Activated CD8-positive, alpha-beta memory T cell treated with anti-CD3 and anti-CD28 coated beads for 24 hours (primary cell): Measurements from ENCODE around the gene DHX58.

Experiments
- DNase-seq: peaks from one replicate; pipeline ENCODE4 v3.0.0-alpha.2; 2020

Gene DHX58

DNA sequence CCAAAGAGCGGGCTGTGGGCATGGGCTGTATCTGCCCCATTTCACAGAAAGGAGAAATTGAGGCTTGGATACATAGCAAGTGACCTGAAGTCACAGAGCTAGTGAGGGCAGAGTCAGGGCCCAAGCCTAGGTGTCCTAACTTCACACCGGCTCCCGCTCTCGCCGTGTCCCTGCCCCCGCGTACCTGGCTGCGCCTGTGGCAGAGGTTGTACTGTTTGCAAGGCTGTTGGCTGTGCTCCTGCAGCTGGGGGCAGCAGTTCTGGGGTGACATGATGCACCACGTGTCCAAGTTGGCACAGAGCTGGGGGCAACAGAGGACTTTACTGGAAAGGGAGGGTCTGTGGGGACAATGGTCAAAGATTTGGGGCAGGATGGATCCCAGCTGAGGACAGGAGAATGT lies 3.4 kb downstream of the DHX58 start:
- no peak for DNase-seq

DNA sequence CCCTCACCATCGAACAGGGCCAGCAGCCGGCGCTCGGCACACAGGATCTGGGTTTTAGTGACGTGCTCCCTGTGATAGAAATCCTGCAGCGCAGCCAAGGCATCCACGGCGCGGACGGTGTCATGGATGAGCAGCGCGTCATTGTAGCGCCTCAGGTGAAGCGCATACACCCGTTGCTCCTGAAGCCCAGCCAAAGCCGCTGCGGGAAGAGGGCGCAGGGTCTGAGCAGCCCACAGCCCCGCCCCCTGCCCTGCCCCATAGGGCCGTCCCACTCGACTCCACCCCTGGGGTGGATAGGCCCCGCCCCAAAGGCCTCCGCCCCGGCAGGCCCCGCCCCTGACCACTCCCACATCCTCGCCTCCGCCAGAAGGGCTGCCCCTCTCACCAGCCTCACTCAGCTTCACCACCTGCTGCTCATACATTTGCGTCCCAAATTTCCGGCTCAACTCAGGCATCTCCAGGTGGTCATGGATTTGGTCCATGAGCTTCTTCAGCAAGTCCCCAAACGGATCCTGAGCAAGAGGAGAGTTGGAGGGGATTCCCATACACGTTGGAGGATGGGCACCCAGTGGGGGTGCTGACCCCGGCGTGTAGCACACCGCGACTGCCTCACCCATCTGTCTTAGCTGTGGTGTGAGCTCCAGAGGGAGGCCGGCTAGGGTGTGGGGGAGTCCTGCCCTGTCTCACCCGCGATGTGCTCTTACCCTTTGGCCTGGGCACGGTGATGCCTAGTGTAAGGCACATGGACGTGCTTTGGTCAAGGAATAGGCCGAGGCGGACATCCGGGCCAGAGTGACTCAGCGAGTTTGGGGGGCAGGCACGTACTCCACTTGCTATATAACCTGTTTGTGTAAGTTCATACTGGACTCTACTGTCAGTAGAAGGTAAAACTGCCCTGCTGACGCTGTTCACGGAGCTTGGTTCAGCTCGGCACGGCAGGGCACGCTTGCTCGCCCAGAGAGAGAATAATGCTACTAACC lies 4.6 kb downstream of the DHX58 start:
- peak; percentile 99 for DNase-seq

DNA sequence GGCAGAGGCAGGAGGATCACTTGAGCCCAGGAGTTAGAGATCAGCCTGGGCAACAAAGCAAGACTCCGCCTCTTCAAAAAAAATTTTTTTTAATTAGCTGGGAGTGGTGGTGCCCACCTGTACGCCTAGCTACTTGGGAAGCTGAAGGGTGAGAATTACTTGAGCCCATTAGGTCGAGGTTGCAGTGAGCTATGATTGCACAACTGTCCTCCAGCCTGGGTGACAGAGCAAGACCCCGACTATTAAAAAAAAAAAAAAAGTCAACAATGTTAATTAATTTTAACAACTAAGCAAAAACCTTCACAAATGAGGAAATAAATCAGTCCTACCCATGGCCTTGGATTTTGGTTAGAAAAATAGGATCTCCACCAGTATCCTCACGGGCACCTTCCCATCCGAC lies 5.4 kb downstream of the DHX58 start:
- DNase-seq = no peak

DNA sequence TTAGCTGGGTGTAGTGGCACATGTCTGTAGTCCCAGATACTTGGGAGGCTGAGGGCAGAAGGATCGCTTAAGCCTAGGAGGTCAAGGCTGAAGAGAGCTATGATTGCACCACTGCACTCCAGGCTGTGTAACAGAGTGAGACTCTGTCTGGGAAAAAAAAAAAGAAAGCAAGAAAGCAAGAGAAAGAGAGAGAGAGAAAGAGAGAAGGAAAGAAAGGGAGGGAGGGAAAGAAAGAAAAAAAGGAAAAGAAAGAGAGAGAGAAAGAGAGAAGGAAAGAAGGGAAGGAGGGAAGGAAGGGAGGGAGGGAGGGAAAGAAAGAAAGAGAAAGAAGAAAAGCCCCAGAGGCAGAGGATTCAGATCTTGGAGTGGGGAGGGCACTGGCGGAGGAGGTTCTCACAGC lies 6.5 kb downstream of the DHX58 start:
- DNase-seq = no peak

DNA sequence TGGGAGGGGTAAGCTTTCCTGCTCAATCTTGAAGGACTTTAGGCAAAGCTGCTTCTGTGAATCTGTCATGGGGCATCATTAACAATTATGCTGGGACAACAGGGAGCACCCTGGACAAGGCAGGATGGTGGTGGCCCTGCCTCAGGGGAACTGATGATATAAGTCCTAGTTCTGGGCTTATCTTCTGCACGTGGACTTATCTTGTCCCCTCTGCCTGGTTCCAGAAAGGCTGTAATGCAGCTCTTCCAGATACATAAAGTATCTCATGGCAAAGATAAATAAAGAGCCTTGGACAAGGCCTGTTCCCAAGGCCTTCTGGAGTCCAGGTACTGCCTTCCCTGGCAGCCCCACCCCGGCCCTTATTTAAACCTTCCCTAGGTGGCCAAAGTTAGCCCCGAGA lies 8.2 kb downstream of the DHX58 start:
- DNase-seq = no peak

DNA sequence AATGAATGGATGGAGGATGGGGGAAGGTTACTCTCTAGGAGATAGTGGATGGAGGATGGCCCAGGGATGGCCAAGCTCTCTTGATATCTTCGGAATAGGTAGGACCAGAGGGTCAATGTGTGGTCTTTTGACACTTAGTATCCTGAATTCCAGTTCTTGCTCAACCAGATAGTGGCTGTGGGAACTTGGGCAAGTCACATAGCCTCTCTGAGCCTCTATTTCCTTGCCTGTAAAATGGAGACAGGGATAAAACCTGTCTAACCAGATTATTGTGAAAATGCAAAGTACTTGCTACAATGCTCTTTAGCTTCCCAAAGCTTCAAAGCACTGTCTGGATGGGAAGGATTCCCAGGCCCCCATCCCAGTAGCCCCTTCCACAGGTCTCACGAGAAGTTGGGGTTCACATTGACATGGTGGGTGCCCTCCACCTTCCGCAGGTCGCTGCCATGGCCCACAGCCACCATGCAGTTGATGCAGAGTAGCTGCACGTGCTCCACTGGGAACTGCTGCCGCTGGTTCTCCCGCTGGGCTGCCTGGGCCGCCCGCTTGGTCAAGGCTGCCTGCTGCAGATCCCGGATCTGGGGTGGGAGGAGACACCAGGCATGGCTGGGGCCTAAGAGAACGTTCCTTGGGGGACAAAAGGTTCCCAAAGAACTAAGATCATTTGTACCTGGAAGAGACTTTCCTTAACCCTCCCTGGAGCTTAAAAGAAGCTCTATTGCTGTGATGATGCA lies 9.1 kb downstream of the DHX58 start:
- no peak for DNase-seq

DNA sequence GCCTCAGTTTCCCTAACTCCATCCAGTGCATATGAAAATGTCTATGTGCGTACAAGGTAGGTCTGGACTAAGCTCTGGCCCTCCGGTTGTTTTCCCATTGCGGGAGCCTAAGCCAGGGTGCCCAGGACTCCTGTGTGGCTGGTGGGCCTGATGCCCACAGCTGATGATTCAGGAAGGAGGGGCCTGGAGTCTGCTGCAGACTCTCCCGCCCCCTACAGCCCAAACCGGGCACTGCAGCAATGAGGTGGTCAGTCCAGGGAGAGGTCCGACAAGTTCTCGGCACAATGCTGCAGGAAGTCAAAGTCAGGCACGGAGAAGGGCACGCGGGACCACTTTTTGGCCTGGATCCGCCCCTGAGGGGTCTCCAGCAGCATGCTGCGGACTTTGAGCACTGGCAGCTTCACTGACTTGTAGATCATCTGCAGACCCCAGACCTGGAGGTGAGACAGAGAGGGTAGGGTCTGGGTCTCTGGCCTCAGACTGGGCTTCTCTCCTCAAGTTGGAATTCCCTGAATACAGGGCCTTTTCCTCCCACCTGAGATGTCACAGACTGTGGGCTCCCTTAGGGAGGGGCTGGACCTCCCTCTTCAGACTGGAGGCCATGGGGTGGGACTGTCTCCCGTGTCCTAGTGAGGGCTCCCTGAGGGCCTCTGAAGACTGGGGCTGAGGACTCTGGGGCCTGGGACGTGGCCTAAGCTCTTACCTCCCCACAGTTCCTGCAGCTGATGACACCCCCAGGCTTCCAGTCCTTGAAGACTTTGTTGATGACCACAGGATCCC lies 10.8 kb downstream of the DHX58 start:
- DNase-seq = peak; percentile 90

DNA sequence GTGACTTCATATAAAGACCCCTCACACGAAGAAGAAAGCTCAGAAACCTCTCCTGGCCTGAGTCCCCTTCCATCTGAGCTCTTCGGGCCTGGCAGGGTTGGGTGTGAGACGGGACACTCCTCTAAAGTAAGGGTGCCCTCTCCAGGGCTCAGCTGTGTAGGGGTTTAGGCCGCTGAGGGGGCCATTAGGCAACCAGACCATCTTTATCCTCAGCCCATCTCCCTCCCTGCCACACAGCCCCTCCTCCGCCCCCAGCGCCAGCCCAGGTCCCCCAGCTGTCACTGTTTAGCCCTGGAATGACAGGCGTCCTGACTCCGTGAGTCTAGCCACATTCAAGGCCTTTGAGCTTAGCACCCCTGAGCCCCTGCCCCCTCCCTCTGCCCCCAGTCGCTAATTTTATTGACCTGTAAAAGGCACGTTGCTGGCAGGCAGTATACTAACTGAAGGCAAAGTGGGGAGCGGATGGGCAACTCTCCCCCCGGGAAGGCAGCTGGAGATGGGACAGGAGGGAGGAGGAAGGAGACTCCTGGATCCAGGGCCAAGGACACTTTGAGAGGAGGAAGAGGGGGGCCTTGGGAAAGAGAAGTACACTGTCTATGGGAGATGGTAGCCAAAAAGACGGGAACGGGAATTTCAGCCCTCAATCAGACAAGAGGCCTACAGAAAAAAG lies 13.6 kb downstream of the DHX58 start:
- no peak for DNase-seq

DNA sequence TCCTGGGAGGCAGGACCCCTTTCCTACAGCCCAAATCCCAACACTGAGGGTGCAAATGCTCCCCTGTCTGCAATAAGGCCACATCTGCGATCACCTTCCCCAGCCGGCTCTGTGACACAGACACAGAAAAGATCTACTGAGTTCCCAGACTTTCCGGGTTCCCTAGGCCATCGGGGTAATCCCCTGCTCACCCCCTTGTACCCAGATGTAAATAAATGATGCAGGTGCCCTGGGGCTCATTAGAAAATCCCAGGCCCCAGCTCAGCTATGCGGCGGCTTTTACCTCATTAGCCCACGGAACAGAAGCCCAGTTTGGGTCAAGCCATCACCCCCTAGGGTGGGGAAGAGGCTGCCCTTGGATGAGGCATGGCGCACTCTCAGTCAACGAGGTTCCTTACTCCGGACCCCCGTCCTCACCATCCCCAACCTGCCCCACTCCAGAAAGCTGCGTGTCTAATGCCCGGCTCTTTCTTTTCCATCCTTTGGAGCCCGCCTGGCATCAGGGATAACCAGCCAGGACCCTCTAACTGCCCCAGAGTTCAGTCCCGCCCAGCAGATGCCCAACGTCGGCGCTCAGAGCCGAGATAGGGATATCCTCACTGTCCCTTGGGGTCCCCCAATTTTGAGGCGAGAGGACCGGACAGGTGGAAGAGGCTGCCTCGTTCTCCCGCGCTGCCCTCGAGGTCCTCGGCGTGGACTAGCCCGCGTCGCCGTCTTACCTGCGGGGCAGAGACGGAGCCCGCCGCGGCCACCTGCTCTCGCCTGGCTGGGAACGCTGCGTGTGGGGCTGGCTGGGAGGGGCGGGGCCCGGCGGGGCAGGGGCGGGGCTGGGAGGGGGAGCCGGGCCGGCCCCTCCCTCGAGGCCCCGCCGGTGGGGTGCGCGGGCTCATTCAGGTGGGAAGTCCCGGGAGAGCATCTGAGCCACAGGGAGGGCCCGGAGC lies 14.6 kb downstream of the DHX58 start, which contains the start of gene ZNF385C:
ZNF385C (minus strand) TSS at position 783 of the 941 bp plus-strand sequence. CDS start 35,417 bp downstream, outside the sequence.
- peak; percentile 74 for DNase-seq

DNA sequence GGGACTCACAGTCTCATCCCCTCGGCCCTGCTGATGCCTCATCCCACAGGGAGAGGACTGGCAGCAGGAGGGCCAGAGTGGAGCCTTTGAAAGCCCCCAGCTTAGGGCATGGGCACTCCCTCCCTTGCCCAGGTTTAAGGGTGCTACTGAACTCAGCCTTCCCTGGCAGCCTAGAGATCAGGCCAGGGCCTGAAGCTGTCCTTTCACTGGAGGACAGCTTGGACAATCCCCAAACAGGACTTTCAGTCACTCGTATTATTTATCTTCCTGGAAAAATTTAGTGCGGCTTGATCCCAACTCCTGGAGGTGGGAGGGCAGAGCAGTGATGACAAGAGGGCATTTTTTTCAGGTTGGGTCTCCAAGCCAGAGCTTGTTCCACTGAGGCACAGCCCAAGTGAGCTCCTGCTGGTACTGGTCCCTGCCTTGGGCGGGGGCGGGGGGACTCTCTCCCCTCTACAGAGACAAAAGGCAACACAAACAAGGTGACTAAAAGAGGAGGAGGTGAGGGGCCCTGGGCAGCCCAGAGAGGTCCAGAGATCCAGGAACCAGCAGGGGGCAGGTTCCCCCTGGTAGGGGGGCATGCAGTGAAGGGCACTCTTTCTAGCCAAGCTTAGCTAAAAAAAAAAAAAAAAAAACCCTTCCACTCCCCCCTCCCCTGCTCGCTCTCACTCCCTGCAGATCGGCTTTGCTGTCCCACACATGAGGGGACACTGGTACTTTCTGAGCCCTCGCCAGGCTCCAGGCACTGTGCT lies 16.0 kb downstream of the DHX58 start:
- DNase-seq = no peak

DNA sequence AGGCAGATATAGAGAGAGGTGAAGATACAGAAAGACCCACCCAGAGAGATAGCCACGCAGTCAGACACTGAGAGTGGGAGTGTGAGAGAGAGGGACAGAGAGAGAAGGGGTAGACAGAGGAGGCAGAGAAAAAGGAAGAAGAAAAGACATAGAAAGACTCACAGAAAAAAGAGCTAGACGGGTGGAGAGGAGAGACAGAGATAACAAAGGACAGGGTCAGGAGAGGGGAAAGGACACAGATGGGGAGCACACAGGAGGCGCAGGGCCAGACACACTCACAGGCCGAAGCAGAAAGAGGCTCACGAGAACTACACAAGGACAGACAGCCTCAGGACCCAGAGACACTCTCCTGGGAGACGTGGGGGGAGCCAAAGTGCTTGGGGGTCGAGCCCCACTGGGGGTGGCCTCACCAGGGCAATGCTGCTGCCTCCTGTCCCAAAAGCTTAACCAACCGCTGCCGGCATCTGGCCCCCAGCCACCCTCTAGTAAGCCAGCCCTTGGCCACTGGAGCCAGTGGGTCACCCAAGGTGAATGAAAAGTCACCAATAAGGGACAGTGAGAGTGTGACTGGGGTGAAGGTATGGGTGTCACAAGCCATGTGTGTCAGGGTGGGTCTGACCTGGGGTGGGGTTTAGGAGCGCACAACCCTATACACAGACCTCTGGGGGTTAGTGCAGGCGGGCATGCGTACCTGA lies 18.0 kb downstream of the DHX58 start:
- no peak for DNase-seq

DNA sequence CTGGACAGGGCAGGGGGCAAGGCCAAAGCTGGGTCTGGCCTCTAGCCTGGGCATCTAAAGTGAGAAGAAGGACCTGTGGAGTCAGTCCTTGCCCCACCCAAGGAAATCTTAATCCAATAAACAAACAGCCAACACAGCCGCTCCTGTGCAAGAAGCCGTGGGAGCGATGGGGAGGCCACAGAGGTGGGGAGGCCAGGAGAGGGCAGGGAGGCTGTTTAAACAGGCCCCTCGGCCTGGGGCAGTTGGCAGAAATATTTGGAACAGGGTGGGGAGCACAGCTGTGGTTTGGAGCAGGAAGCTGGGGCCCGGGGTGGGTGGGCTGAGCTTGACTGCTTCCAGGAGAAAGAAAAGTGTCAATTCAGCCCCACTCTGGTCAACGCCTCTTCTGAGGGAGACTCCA lies 19.6 kb downstream of the DHX58 start:
- DNase-seq = no peak

DNA sequence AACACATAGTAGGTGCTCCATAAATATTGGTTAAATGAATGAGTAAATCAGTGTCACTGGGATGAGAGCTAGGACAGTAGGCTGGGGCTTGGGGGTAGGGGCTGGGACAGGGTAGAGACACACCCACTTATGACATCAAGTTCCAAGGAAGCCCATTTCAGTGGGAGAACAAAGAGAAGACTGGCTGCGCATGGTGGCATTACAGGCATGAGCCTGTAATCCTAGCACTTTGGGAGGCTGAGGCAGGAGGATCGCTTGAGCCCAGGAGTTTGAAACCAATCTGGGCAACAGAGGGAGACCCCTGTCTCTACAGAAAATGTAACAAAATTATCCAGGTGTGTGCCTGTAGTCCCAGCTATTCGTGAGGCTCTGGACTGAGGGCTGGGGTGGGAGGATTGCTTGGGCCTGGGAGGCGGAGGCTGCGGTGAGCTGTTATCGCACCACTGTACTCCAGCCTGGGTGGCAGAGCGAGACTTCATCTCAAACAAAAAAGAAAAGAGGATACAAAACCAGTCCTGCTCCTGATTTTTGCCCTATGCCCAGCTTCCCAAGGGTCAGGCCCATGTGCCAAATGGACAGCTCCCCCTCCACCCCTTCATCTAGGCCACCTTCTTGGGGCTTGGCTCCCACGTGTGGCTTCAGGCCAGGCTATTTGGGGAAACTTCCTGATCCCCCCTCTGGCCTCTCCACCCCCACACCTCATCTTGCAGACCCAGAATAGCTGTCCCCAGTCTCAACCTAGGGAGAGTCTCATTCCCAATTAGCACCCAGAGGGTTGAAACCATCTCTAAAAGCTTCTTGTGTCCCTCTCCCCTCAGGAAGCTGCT lies 21.3 kb downstream of the DHX58 start:
- DNase-seq = no peak

DNA sequence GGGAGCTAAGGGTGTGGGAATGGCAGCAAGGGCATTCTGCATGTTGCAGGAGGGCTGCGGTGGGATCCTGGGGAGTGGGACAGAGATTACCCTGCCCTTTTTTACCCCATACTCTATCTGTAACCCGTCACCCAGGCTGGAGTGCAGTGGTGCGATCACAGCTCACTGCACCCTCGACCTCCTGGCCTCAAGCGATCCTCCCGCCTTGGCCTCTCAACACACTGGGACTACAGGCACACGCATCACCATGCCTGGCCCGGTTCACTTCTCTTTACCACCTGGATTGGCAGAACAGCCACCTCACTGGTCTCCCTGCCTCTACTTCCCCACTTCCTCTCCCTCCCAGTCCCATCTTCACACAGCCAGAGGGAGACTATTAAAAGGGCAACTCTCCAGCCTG lies 23.8 kb downstream of the DHX58 start:
- no peak for DNase-seq

DNA sequence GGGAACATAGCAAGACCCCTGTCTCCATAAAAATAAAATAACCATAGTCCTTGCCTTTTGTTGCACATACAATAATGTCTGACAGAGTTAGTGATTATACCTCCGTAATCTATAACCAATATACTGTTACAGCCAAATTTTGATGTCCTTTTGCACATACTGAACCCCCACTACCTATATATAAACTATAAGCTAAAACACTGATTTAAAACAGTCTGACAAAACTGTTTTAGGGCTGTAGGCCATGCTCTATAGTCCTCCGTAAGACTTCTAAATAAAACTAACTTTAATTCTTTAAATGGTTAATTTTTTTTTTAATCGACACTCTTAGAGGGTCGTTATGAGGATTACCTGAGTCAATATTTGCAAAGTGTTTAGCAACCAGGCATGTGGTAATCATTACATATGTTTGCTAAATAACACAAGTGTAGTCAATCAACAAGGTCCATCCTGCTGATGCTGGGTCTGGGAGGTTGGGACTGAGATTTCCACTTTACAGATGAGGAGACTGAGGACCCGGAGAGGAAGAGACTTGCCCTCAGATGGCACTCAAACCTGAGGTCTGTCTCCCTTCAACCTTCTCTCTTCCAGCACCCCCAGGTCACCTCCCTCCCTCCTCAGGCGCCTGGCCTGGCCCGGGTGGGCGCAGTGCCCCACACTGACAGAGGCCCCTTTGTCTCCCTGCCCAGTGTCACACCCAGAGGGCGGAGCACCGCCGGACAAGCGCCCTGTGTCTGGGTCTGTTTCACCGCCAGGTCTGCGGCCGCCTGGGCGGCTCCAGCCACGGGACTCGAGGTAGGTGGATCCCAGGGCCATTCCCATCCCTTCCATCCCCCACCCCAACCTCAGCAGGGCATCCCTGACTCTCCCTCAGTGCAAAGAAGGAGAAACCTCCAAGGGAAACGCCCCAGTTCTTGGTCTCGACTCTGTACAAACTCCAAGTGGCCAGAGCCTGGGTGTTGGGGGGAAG lies 24.5 kb downstream of the DHX58 start:
- no peak for DNase-seq

DNA sequence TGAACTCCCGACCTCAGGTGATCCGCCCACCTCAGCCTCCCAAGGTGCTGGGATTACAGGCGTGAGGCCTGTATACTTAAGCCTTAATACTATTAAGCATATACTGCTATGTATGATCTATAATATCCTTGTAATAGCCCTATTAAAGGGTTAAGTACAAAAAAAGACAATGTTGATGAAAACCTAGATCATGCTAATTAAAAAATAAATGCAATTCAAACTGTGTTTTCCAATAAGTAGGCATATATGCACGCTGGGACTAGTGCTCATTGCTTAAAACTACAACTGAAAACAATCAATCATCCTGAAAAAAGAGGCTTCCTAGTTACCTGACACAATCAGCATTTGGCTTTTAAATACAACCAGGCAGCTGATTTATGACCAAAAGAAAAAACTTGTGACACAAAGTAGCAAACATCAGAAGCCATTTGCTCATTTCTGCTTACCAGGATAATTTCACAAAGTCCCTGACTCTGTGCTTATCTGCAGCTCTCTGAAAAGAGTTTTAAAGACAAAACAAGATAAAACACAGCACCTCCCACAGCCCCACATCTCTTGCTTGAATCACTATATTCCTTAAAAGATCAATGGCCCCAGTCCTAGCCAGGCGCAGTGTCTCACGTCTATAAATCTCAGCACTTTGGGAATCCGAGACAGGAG lies 25.3 kb downstream of the DHX58 start:
- DNase-seq = no peak

DNA sequence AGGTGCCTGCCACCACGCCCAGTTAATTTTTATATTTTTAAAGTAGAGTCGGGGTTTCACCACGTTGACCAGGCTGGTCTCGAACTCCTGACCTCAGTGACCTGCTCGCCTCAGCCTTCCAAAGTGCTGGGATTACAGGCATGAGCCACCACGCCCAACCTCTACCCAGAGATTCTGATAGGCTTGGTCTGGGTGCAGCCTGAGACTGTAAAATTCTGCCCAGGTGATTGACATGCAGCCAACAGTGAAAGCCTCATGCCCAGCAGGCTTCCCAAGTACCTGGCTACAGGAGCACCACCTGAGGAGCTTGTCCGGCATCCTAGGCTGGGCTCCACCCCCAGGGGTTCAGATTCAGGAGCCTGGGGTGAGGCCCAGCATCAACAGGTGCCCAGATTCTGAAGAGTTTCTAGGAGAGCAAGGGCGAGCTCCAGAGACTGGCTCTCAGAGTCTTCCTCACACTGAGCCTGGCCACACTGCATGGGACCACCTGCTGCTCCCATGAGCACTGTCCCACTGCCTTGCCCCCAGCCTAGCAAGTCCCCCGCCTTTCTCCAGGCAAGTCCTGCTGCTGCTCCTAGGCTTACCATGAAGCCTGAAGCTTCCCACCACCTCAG lies 30.9 kb downstream of the DHX58 start:
- DNase-seq = no peak
